ENCODE data around the gene MOK.

MOK gene

GRCh38 chr14:102223682-102224081 is 81.3 kb downstream of the MOK start:
- Histone ChIP-seq H3K4me1 (ENCODE audit: control insufficient read depth in 1 of 2, insufficient read depth in 1 of 2, low read depth in 1 of 2, low read length in 1 of 2) (no peaks in the 10 kb centered on the region), H3K27ac (no peak overlapping the region), H3K4me3 (ENCODE audit: low read depth in 1 of 2, low read length in 1 of 2) (no peak overlapping the region), H3K9me3 (no peaks in the 10 kb centered on the region), H3K36me3 (peaks cover 43% of the 10 kb centered on the region), H3K27me3 (no peaks in the 10 kb centered on the region)
- no peak for TF ChIP-seq CTCF (IDR thresholded peaks at IDR 0.05)

- no peaks in the 10 kb centered on the region for H3K4me1 ChIP-seq (ENCODE audit: control insufficient read depth in 1 of 2, insufficient read depth in 1 of 2, low read depth in 1 of 2, low read length in 1 of 2)
- TF ChIP-seq CTCF (IDR thresholded peaks at IDR 0.05): no peak
- no peak overlapping the region for H3K27ac ChIP-seq
- H3K36me3 ChIP-seq: peaks cover 50% of the 10 kb centered on the region
- no peaks in the 10 kb centered on the region for H3K27me3 ChIP-seq
- no peak overlapping the region for H3K4me3 ChIP-seq (ENCODE audit: low read depth in 1 of 2, low read length in 1 of 2)
- H3K9me3 ChIP-seq: no peaks in the 10 kb centered on the region
Measured at GRCh38 chr14:102222751-102223150, 82.2 kb downstream of the MOK start.

- no peaks in the 10 kb centered on the region for H3K9me3 ChIP-seq
- H3K27me3 ChIP-seq: no peaks in the 10 kb centered on the region
- no peak overlapping the region for H3K4me3 ChIP-seq (ENCODE audit: low read depth in 1 of 2, low read length in 1 of 2)
- no peak for TF ChIP-seq CTCF (IDR thresholded peaks at IDR 0.05)
- no peaks in the 10 kb centered on the region for H3K4me1 ChIP-seq (ENCODE audit: control insufficient read depth in 1 of 2, insufficient read depth in 1 of 2, low read depth in 1 of 2, low read length in 1 of 2)
- H3K36me3 ChIP-seq: peaks cover 56% of the 10 kb centered on the region
- no peak overlapping the region for H3K27ac ChIP-seq
Measured at GRCh38 chr14:102222009-102222575, 82.9 kb downstream of the MOK start.

GRCh38 chr14:102221026-102221425 is 83.9 kb downstream of the MOK start:
- TF ChIP-seq CTCF (IDR thresholded peaks at IDR 0.05): no peak
- H3K4me1 ChIP-seq (ENCODE audit: control insufficient read depth in 1 of 2, insufficient read depth in 1 of 2, low read depth in 1 of 2, low read length in 1 of 2): no peaks in the 10 kb centered on the region
- H3K4me3 ChIP-seq (ENCODE audit: low read depth in 1 of 2, low read length in 1 of 2): no peak overlapping the region
- peaks cover 56% of the 10 kb centered on the region for H3K36me3 ChIP-seq
- H3K27me3 ChIP-seq: no peaks in the 10 kb centered on the region
- H3K27ac ChIP-seq: no peak overlapping the region
- no peaks in the 10 kb centered on the region for H3K9me3 ChIP-seq

- H3K27ac ChIP-seq: no peak overlapping the region
- H3K27me3 ChIP-seq: no peaks in the 10 kb centered on the region
- H3K4me3 ChIP-seq (ENCODE audit: low read depth in 1 of 2, low read length in 1 of 2): no peak overlapping the region
- H3K36me3 ChIP-seq: peaks cover 56% of the 10 kb centered on the region
- no peaks in the 10 kb centered on the region for H3K4me1 ChIP-seq (ENCODE audit: control insufficient read depth in 1 of 2, insufficient read depth in 1 of 2, low read depth in 1 of 2, low read length in 1 of 2)
- TF ChIP-seq CTCF (IDR thresholded peaks at IDR 0.05): no peak
- H3K9me3 ChIP-seq: no peaks in the 10 kb centered on the region
Measured at GRCh38 chr14:102220031-102220430, 84.9 kb downstream of the MOK start.

GRCh38 chr14:102219316-102219715 is 85.6 kb downstream of the MOK start:
- Histone ChIP-seq H3K36me3 (peaks cover 49% of the 10 kb centered on the region), H3K27me3 (no peaks in the 10 kb centered on the region), H3K27ac (no peak overlapping the region), H3K4me3 (ENCODE audit: low read depth in 1 of 2, low read length in 1 of 2) (no peak overlapping the region), H3K4me1 (ENCODE audit: control insufficient read depth in 1 of 2, insufficient read depth in 1 of 2, low read depth in 1 of 2, low read length in 1 of 2) (no peaks in the 10 kb centered on the region), H3K9me3 (no peaks in the 10 kb centered on the region)
- TF ChIP-seq CTCF (IDR thresholded peaks at IDR 0.05): no peak
